Adipocyte (in vitro differentiated cells): Measurements from ENCODE around the gene IGFBP2.
"Not testable (repeated sequence)": the region's sequence is repeated elsewhere in the genome, so short reads cannot be mapped to it uniquely, and the experiment has no call there.

Source experiments
- DNase-seq: peaks from one replicate; pipeline ENCODE4 v3.0.0-alpha.2; 2015; ENCODE audit warnings: low read depth
- H3K27me3 ChIP-seq: replicated peaks from 2 replicates; pipeline ENCODE4 v1.7.0; 2013; ENCODE audit warnings: mild to moderate bottlenecking, low read length, moderate library complexity; ENCODE audit not compliant: control insufficient read depth, insufficient read depth
- H3K36me3 ChIP-seq: 2 replicates; pipeline ENCODE4 v1.7.0; 2013; ENCODE audit warnings: low read length, mild to moderate bottlenecking, moderate library complexity; ENCODE audit not compliant: control insufficient read depth, insufficient read depth, severe bottlenecking
- H3K4me1 ChIP-seq: 2 replicates; pipeline ENCODE4 v1.7.0; 2013; ENCODE audit warnings: mild to moderate bottlenecking, low read length, moderate library complexity; ENCODE audit not compliant: control insufficient read depth, insufficient read depth
- H3K4me3 ChIP-seq: 2 replicates; pipeline ENCODE4 v1.7.0; 2013; ENCODE audit warnings: mild to moderate bottlenecking, low read length, moderate library complexity
- H3K9ac ChIP-seq: 2 replicates; pipeline ENCODE4 v1.7.0; 2013; ENCODE audit warnings: mild to moderate bottlenecking, low read length, moderate library complexity
- H3K9me3 ChIP-seq: 2 replicates; pipeline ENCODE4 v1.7.0; 2013; ENCODE audit warnings: mild to moderate bottlenecking, low read length, moderate library complexity; ENCODE audit not compliant: control insufficient read depth

Gene IGFBP2

GRCh38 chr2:216597825-216598224 lies 35.4 kb upstream of the IGFBP2 start:
- not testable (repeated sequence) for H3K9me3 ChIP-seq, DNase-seq, H3K4me3 ChIP-seq, H3K36me3 ChIP-seq, H3K9ac ChIP-seq
- Histone ChIP-seq H3K27me3 (peaks cover 22% of the 10 kb centered on the region), H3K4me1 (peaks cover 17% of the 10 kb centered on the region)

- peaks cover 51% of the 10 kb centered on the region for H3K27me3 ChIP-seq
- H3K9me3 ChIP-seq = no peaks in the 10 kb centered on the region
- H3K9ac ChIP-seq = no peak overlapping the region
- DNase-seq = no peak
- H3K36me3 ChIP-seq = no peaks in the 10 kb centered on the region
- peaks cover 9% of the 10 kb centered on the region for H3K4me1 ChIP-seq
- H3K4me3 ChIP-seq = no peak overlapping the region
Observed at GRCh38 chr2:216601632-216602409, 31.4 kb upstream of the IGFBP2 start.

- Histone ChIP-seq H3K9me3 (no peaks in the 10 kb centered on the region), H3K4me3 (no peak overlapping the region), H3K27me3 (peaks cover 65% of the 10 kb centered on the region), H3K4me1 (no peaks in the 10 kb centered on the region), H3K9ac (no peak overlapping the region), H3K36me3 (no peaks in the 10 kb centered on the region)
- DNase-seq = no peak
Observed at GRCh38 chr2:216603010-216603883, 30.0 kb upstream of the IGFBP2 start.

- Histone ChIP-seq H3K27me3 (peaks cover 69% of the 10 kb centered on the region), H3K36me3 (no peaks in the 10 kb centered on the region), H3K4me3 (no peak overlapping the region), H3K4me1 (no peaks in the 10 kb centered on the region), H3K9me3 (no peaks in the 10 kb centered on the region), H3K9ac (no peak overlapping the region)
- DNase-seq = no peak
Observed at GRCh38 chr2:216603884-216604245, 29.4 kb upstream of the IGFBP2 start.

- Histone ChIP-seq H3K4me3 (no peak overlapping the region), H3K36me3 (no peaks in the 10 kb centered on the region), H3K27me3 (peaks cover 69% of the 10 kb centered on the region), H3K9ac (no peak overlapping the region), H3K9me3 (no peaks in the 10 kb centered on the region), H3K4me1 (no peaks in the 10 kb centered on the region)
- DNase-seq = no peak
Observed at GRCh38 chr2:216604458-216604857, 28.8 kb upstream of the IGFBP2 start.

- no peaks in the 10 kb centered on the region for H3K9me3 ChIP-seq
- H3K27me3 ChIP-seq = peaks cover 82% of the 10 kb centered on the region
- H3K4me3 ChIP-seq = no peak overlapping the region
- no peak overlapping the region for H3K9ac ChIP-seq
- no peaks in the 10 kb centered on the region for H3K4me1 ChIP-seq
- no peaks in the 10 kb centered on the region for H3K36me3 ChIP-seq
- DNase-seq = no peak
Observed at GRCh38 chr2:216606551-216607276, 26.5 kb upstream of the IGFBP2 start.

GRCh38 chr2:216607277-216607560 lies 26.0 kb upstream of the IGFBP2 start:
- no peaks in the 10 kb centered on the region for H3K9me3 ChIP-seq
- H3K27me3 ChIP-seq = peaks cover 77% of the 10 kb centered on the region
- H3K9ac ChIP-seq = no peak overlapping the region
- no peak overlapping the region for H3K4me3 ChIP-seq
- no peak for DNase-seq
- H3K4me1 ChIP-seq = no peaks in the 10 kb centered on the region
- H3K36me3 ChIP-seq = no peaks in the 10 kb centered on the region

- Histone ChIP-seq H3K27me3 (peaks cover 70% of the 10 kb centered on the region), H3K4me1 (no peaks in the 10 kb centered on the region), H3K9me3 (no peaks in the 10 kb centered on the region), H3K36me3 (no peaks in the 10 kb centered on the region), H3K4me3 (no peak overlapping the region), H3K9ac (no peak overlapping the region)
- no peak for DNase-seq
Observed at GRCh38 chr2:216608525-216608924, 24.7 kb upstream of the IGFBP2 start.

GRCh38 chr2:216615298-216616082 lies 17.7 kb upstream of the IGFBP2 start:
- no peak overlapping the region for H3K4me3 ChIP-seq
- no peaks in the 10 kb centered on the region for H3K9me3 ChIP-seq
- no peak overlapping the region for H3K9ac ChIP-seq
- no peaks in the 10 kb centered on the region for H3K36me3 ChIP-seq
- peaks cover 16% of the 10 kb centered on the region for H3K4me1 ChIP-seq
- DNase-seq = no peak
- H3K27me3 ChIP-seq = peaks cover 25% of the 10 kb centered on the region

- Histone ChIP-seq H3K36me3 (no peaks in the 10 kb centered on the region), H3K27me3 (peaks cover 18% of the 10 kb centered on the region), H3K9me3 (no peaks in the 10 kb centered on the region), H3K4me1 (peaks cover 16% of the 10 kb centered on the region), H3K9ac (no peak overlapping the region), H3K4me3 (no peak overlapping the region)
- DNase-seq = no peak
Observed at GRCh38 chr2:216616083-216616678, 17.0 kb upstream of the IGFBP2 start.
